ENCODE data around the gene LYRM7.
"Not testable (repeated sequence)": the region's sequence is repeated elsewhere in the genome, so short reads cannot be mapped to it uniquely, and the experiment has no call there.

LYRM7 gene

DNA sequence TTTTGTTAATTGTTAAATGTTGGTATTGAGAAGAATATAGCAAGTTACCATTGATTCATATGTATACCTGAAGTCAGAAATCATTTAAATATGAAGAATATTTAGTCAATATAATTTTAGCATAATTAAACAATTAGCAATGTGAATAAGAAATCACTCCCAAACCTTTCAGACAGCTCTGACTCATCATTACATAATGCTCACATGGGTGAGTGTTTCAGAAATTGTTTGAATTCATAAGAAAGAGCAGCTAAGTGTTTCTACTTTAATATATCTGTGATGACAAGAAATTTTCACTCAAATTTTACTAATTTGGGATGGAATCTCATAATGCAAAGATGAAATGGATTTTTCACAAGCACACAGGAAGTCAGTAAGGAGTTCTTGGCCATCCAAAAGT, 51.1 kb downstream of the LYRM7 start:
- DNase-seq = no peak

GRCh38 chr5:131222731-131223130, 52.0 kb downstream of the LYRM7 start:
- no peak for DNase-seq

GRCh38 chr5:131223751-131224386, 53.1 kb downstream of the LYRM7 start:
- no peak for DNase-seq

- no peak for DNase-seq
These were observed 53.9 kb downstream of the LYRM7 start for GRCh38 chr5:131224387-131225201.

DNA sequence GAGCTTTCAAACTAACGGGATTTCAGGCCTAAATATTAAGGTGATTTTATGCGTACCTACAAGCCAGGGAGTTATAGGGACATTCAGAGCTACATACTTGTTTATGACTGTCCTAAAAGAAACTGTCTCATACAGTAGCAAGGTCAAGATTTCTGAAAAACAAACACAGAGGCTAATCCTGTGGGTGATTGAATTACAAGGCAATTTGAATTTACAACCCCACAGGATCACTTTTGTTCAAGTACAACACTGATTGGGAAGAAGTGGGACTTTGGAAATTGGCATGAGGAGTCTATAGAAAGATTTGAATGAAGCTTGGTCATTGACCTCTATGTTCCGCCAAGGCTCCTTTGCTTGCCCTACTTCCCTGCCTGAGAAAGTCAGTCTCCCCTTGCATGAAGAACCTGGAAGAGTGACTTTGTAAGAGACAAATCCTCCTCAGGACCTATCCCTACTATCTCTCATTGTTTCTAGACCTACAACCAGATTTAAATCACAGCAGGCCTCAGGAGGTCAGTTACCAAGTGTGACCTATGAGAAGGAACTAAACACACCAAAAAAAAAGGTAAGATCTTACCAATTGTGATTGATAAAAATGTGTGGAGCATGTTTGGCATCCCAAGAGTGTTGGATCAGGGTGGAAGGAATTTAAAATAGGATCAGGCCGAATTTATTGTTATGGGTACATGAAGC, 54.7 kb downstream of the LYRM7 start:
- DNase-seq = no peak

GRCh38 chr5:131226899-131227298, 56.2 kb downstream of the LYRM7 start:
- no peak for DNase-seq

- no peak for DNase-seq
These were observed 57.9 kb downstream of the LYRM7 start for GRCh38 chr5:131228646-131229045.

DNA sequence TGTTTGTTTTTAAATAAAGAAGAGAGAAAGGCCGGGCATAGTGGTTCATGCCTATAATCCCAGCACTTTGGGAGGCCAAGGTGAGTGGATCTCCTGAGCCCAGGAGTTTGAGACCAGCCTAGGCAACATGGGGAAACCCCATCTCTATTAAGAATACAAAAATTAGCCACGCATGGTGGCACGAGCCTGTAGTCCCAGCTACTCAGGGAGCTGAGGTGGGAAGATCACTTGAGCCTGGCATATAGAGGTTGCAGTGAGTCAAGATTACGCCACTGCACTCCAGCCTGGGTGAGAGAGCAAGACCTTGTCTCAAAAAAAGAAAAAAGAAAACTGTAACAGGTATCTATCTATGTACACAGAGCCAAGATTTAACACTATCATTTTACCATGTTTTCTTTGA, 58.9 kb downstream of the LYRM7 start:
- no peak for DNase-seq

DNA sequence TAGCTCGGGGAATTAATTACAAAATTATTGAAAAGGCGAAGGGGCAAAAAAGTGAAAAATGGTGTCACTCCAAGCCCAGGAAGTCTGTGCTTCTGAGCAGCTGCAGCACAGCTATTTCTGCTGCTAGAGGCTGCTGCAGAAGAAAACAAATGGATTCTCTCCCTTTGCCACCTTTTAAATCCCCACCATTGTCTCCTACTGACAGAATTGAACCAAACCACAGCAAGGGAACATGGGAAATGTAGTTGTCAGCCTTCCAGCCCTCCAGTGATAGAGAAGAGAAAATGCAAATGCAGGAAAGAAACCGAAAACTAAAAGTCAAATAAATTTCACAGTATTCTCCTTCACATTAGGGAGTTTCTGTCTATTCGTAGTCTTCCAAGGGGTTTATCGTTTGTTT, 59.7 kb downstream of the LYRM7 start:
- DNase-seq = no peak

GRCh38 chr5:131239686-131240085, 68.9 kb downstream of the LYRM7 start:
- DNase-seq = no peak

DNA sequence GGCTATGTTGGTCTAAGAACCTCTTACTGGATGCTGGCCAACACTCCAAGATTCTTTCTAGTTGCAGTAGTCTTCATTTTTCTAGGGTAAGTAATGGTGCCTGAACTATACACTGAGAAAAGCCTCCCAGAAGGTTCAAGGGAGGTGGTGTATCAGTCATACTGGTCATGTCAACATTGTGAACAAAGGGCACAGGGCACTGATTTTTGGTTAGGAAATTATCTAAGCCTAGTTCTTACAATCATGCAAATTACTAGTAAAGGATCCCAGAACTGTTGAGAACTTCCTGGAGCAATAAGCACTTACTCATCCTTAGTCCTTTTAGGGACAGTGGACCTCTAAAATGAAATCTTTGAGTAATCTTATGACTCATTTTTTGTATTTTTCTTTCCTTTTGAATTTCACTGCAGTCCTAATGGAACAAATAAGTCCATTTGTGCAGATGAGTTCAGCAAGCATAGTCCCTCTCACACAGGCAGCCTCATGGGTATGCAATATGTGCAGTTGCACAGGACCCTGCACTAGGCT, 72.0 kb downstream of the LYRM7 start:
- DNase-seq = no peak

DNA sequence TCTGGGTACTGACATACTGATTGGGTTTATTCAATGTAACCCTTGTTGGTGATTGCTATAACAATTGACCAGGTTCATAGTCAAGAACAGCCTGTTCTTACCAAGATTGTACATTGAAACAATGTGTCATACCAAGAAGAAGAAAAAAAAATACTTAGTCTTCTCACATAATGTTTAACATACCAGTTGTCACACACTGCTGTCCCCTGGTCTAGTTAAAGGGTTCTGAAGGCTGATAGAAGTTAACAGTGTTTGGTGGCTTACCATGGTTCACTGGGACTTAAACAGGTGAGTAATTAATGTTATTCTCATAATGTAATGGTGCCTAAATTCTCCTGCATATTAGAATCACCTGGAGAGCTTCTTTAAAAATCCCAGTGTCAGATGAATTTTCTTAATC, 74.6 kb downstream of the LYRM7 start:
- no peak for DNase-seq

- DNase-seq = no peak
These were observed 75.2 kb downstream of the LYRM7 start for GRCh38 chr5:131245948-131246347.

DNA sequence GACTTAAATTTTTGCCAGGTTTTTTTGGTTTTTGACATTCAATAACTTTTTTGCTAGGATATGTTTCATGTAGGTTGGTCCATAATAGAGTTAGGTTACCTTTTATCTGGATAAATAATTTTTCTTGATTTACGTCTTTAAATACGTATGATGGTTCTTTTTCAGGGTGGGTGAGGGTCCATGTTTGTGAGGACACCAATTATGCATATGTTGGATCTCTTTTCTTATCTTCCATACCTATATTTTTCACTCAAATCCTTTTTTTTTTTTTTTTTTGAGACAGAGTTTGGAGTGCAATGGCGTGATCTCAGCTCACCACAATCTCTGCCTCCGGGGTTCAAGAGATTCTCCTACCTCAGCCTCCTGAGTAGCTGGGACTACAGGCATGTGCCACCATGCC, 75.8 kb downstream of the LYRM7 start:
- DNase-seq = no peak

DNA sequence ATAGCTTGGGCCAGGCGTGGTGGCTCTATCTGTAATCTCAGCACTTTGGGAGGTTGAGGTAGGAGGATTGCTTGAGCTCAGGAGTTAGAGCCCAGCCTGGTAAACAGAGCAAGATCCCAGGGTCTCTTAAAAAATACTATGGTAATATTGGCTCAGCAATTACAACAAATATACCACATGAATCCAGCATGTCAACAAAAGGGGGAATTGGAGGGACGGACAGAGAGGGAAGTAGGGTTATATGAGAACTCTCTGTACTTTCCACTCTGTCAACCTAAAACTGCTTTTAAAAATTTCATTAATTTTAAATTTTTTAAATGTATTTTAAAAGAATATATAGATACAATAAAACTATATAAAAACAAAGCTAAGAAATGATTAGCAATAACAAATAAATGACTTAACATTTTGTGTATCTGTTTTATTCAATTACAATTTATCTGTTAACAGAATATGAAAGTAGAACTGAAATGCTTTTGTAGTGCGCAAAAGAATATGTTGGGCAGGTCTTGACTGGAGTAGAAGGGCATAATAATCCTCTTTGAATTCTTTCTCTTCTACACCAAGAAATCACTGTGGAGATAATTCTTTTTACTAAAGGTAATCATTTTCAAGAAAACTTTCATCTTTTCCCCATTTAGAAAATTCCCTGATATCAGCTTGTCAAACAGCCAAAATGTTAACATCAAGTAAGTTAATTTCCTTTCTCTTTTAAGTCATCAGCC, 80.2 kb downstream of the LYRM7 start:
- no peak for DNase-seq

GRCh38 chr5:131252824-131253171, 82.1 kb downstream of the LYRM7 start:
- DNase-seq = peak; percentile 75

DNA sequence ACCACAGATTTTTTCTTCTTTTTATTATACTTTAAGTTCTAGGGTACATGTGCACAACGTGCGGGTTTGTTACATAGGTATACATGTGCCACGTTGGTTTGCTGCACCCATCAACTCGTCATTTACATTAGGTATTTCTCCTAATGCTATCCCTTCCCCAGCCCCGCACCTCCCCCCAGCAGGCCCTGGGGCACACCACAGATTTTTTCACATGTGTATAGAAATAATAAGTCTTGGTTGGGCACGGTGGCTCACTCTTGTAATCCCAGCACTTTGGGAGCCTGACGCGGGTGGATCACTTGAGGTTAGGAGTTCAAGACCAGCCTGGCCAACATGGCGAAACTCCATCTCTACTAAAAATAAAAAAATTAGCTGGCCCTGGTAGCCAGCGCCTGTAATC, 83.3 kb downstream of the LYRM7 start:
- DNase-seq = not testable (repeated sequence)

DNA sequence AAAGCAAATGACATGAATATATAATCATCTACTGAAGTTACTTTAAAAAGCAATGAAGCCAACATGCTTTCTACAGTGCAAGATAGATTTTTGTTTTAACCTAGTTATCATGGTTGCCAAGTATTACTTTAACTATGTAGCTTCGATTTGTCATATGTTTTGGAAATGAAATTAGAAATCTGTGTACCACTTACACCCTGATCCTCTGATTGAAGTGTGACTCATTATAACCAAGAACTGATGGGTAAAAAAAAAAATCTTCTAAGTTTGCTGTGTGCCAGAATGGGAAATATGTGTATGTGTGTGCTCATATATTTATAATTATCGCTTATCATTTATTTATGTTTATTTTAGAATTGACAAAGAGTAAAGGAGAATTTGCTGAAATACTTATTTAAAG, 84.0 kb downstream of the LYRM7 start:
- DNase-seq = no peak

Data from activated effector memory CD4-positive, alpha-beta T cell treated with Interleukin-2 at 50 U/mL for 16 hours (primary cell).